OCI-LY1 (cell line): ENCODE measurements around the gene KCNMB1.

Experiments used
- H2AFZ ChIP-seq: fragments of 200-600 bp; sonication (generic), shearing (Covaris generic); 2 replicates; pipeline ENCODE4 v1.6.0; 2014; ENCODE audit warnings: antibody characterized with exemption, mild to moderate bottlenecking, low read length
- H3F3A ChIP-seq: fragments of 200-600 bp; sonication (generic), shearing (Covaris generic); 2 replicates; pipeline ENCODE4 v1.6.0; 2014; ENCODE audit warnings: mild to moderate bottlenecking, antibody characterized with exemption, low read length, moderate library complexity; ENCODE audit not compliant: insufficient read depth
- H3K27ac ChIP-seq: fragments of 200-600 bp; sonication (generic); 2 replicates; pipeline ENCODE4 v1.5.1; 2014; ENCODE audit warnings: low read length, mixed run types, mild to moderate bottlenecking, low read depth; ENCODE audit not compliant: poor library complexity, severe bottlenecking
- H3K27me3 ChIP-seq: fragments of 200-600 bp; sonication (generic); 2 replicates; pipeline ENCODE4 v1.6.0; 2014; ENCODE audit warnings: antibody characterized with exemption, mild to moderate bottlenecking, low read length, moderate library complexity; ENCODE audit not compliant: insufficient read depth
- H3K36me3 ChIP-seq: fragments of 200-600 bp; sonication (generic); 2 replicates; pipeline ENCODE4 v1.6.1; 2014; ENCODE audit warnings: mild to moderate bottlenecking, antibody characterized with exemption, low read length, moderate library complexity, mixed read lengths; ENCODE audit not compliant: insufficient read depth
- H3K4me1 ChIP-seq: fragments of 200-600 bp; sonication (generic); 2 replicates; pipeline ENCODE4 v1.5.1; 2014; ENCODE audit warnings: mild to moderate bottlenecking, low read length, moderate library complexity; ENCODE audit not compliant: insufficient read depth, severe bottlenecking
- H3K4me2 ChIP-seq: fragments of 200-600 bp; sonication (generic), shearing (Covaris generic); 2 replicates; pipeline ENCODE4 v1.6.1; 2014; ENCODE audit warnings: low read length
- H3K4me3 ChIP-seq: fragments of 200-600 bp; sonication (generic); 2 replicates; pipeline ENCODE4 v1.5.1; 2014; ENCODE audit warnings: low read length, low read depth, mild to moderate bottlenecking, mixed read lengths; ENCODE audit not compliant: poor library complexity, severe bottlenecking
- H3K79me2 ChIP-seq: fragments of 200-600 bp; shearing (Covaris generic); 2 replicates; pipeline ENCODE4 v1.6.1; 2016; ENCODE audit warnings: mixed run types, low read length, mixed read lengths; ENCODE audit not compliant: insufficient read depth
- H3K9ac ChIP-seq: fragments of 200-600 bp; sonication (generic), shearing (Covaris generic); 2 replicates; pipeline ENCODE4 v1.6.1; 2014; ENCODE audit warnings: mild to moderate bottlenecking, low read length, mixed read lengths
- H3K9me2 ChIP-seq: fragments of 200-600 bp; sonication (generic), shearing (Covaris generic); 2 replicates; pipeline ENCODE4 v1.6.1; 2014; ENCODE audit warnings: low read depth, mild to moderate bottlenecking, low read length, mixed read lengths
- H3K9me3 ChIP-seq: fragments of 200-600 bp; shearing (Covaris generic); 2 replicates; pipeline ENCODE4 v1.6.1; 2014; ENCODE audit warnings: low read length, mixed read lengths
- H4K20me1 ChIP-seq: fragments of 200-600 bp; sonication (generic), shearing (Covaris generic); 2 replicates; pipeline ENCODE4 v1.6.0; 2016; ENCODE audit warnings: mild to moderate bottlenecking, low read length; ENCODE audit not compliant: insufficient read depth
- CTCF ChIP-seq: fragments of 200-600 bp; sonication (generic), shearing (Covaris generic); IDR thresholded peaks from 2 replicates; pipeline ENCODE4 v1.5.1; 2017; ENCODE audit warnings: mild to moderate bottlenecking, antibody characterized with exemption, low read length, moderate library complexity, mixed read lengths
- EZH2 ChIP-seq: fragments of 200-600 bp; sonication (generic), shearing (Covaris generic); IDR thresholded peaks from 2 replicates; pipeline ENCODE4 v1.8.0; 2017; ENCODE audit warnings: borderline replicate concordance, mixed run types, mild to moderate bottlenecking, antibody characterized with exemption, low read length, moderate library complexity, mixed read lengths

The KCNMB1 gene

GRCh38 chr5:170431571-170431970 is 42.4 kb upstream of the KCNMB1 start:
- Histone ChIP-seq H2AFZ (no peak overlapping the region), H3K4me3 (no peak overlapping the region), H3K4me2 (no peak overlapping the region), H3K27ac (no peak overlapping the region), H3K36me3 (no peaks in the 10 kb centered on the region), H3F3A (no peaks in the 10 kb centered on the region), H3K9me3 (no peaks in the 10 kb centered on the region), H3K9ac (no peak overlapping the region), H3K27me3 (no peaks in the 10 kb centered on the region), H3K79me2 (no peaks in the 10 kb centered on the region), H3K4me1 (no peaks in the 10 kb centered on the region), H4K20me1 (no peaks in the 10 kb centered on the region), H3K9me2 (no peaks in the 10 kb centered on the region)
- TF ChIP-seq CTCF (no peak), EZH2 (no peak)

GRCh38 chr5:170430866-170431437 is 41.8 kb upstream of the KCNMB1 start:
- Histone ChIP-seq H3K9me3 (no peaks in the 10 kb centered on the region), H3K9ac (no peak overlapping the region), H3K4me3 (no peak overlapping the region), H3K79me2 (no peaks in the 10 kb centered on the region), H3K27me3 (no peaks in the 10 kb centered on the region), H3F3A (no peaks in the 10 kb centered on the region), H3K4me2 (no peak overlapping the region), H3K27ac (no peak overlapping the region), H3K36me3 (no peaks in the 10 kb centered on the region), H4K20me1 (no peaks in the 10 kb centered on the region), H3K9me2 (no peaks in the 10 kb centered on the region), H3K4me1 (no peaks in the 10 kb centered on the region), H2AFZ (no peak overlapping the region)
- TF ChIP-seq CTCF (no peak), EZH2 (no peak)

- no peaks in the 10 kb centered on the region for H3F3A ChIP-seq
- H3K27me3 ChIP-seq, result no peaks in the 10 kb centered on the region
- H3K4me3 ChIP-seq, result no peak overlapping the region
- H3K9me3 ChIP-seq, result no peaks in the 10 kb centered on the region
- no peak overlapping the region for H3K4me2 ChIP-seq
- no peaks in the 10 kb centered on the region for H3K36me3 ChIP-seq
- H3K9ac ChIP-seq, result no peak overlapping the region
- H4K20me1 ChIP-seq, result no peaks in the 10 kb centered on the region
- no peaks in the 10 kb centered on the region for H3K79me2 ChIP-seq
- no peaks in the 10 kb centered on the region for H3K4me1 ChIP-seq
- no peak overlapping the region for H2AFZ ChIP-seq
- TF ChIP-seq CTCF, result no peak
- TF ChIP-seq EZH2, result no peak
- no peak overlapping the region for H3K27ac ChIP-seq
- no peaks in the 10 kb centered on the region for H3K9me2 ChIP-seq
Observed at GRCh38 chr5:170430256-170430655, 41.1 kb upstream of the KCNMB1 start.
